NB4 (cell line): ENCODE results near the gene SPNS3.

Experiments used
- CTCF ChIP-seq: IDR thresholded peaks from one replicate; pipeline ENCODE4 v1.5.1; 2012; ENCODE audit warnings: low read depth, low read length
- MAX ChIP-seq: IDR thresholded peaks from 2 replicates; pipeline ENCODE4 v1.6.1; 2011; ENCODE audit warnings: low read depth, low read length
- POLR2A ChIP-seq: IDR thresholded peaks from 2 replicates; pipeline ENCODE4 v1.6.1; 2011; ENCODE audit warnings: mild to moderate bottlenecking; ENCODE audit not compliant: insufficient read length; ENCODE audit errors: extremely low read depth

GRCh38 chr17:4535667-4536258 lies 102.0 kb downstream of the SPNS3 start:
- TF ChIP-seq CTCF = no peak
- no peak for TF ChIP-seq MAX
- no peak for TF ChIP-seq POLR2A
